GM18498 (cell line): Measurements from ENCODE around the gene RACGAP1.
"Not testable (repeated sequence)": the region's sequence is repeated elsewhere in the genome, so short reads cannot be mapped to it uniquely, and the experiment has no call there.

Experiments
- ATAC-seq: cut with Tn5 transposase; IDR thresholded peaks from one replicate; pipeline ENCODE4 v1.9.1; 2021; ENCODE audit warnings: mild to moderate bottlenecking, moderate library complexity; ENCODE audit not compliant: unreplicated experiment

The RACGAP1 gene

DNA sequence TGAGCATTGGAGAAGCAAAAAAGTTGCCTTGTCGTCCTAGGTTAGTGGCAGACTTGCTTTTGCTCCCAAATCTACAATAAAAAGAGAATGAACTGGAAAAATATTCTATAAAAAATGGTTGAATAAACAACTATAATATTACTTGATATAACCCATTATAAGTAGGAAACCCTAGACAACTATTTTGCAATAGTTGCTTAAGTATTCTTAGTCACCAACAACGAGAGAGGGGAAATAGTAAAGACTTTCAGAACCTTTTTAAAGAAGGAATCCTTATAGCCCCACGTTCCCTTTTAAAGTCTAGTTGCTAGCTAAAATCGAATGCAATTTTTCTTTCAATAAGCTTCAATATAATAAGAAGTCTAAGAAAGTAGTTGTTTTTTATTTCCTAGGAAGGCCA lies 35.0 kb downstream of the RACGAP1 start:
- ATAC-seq, result no peak

- ATAC-seq, result not testable (repeated sequence)
Observed at GRCh38 chr12:49989400-49989799, 35.9 kb downstream of the RACGAP1 start.

DNA sequence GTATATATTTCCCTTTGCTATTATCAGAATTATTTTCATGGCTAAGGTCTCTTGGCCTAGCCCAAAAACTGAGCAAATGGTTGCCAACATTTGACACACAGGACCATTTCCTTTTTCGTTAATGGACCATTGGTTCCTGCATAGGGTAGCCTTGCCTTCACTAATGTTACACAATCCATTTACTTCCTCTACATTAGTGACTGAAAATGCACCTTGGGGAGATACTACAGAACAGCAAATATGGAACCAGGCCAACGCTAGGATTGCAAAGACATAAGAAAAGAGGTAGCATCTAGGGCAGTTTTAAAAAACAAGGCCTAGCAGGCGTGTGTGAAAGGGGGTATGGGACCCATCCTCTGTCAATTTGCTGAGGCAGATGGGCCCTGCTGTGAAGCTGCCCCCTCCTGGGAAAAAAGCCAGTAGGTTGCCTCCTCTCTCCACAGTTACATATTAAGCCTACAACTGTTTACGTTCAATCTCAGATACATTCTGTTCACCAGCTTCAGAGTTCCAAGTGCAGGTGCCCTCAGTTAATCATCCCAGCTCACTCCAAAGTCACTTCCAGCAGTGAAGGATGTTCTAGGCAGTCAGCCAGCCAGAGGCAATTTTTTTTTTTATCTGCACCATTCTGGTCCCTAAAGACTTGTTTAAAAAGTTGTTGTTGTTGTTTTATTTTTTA lies 37.5 kb downstream of the RACGAP1 start:
- no peak for ATAC-seq

DNA sequence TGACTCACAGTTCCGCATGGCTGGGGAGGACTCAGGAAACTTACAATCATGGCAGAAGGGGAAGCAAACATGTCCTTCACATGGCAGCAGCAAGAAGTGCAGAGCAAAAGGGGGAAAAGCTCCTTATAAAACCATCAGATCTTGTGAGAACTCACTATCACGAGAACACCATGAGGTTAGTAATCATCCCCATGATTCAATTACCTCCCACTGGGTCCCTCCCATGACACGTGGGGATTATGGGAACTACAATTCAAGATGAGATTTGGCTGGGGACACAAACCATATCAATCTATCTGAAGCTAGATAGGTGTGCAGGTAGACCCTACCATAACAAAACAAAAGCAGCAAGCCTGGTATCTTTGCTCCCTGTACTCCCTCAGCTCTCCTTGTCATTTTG lies 38.8 kb downstream of the RACGAP1 start:
- not testable (repeated sequence) for ATAC-seq

- ATAC-seq, result no peak
Observed at GRCh38 chr12:49985981-49986380, 39.3 kb downstream of the RACGAP1 start.

DNA sequence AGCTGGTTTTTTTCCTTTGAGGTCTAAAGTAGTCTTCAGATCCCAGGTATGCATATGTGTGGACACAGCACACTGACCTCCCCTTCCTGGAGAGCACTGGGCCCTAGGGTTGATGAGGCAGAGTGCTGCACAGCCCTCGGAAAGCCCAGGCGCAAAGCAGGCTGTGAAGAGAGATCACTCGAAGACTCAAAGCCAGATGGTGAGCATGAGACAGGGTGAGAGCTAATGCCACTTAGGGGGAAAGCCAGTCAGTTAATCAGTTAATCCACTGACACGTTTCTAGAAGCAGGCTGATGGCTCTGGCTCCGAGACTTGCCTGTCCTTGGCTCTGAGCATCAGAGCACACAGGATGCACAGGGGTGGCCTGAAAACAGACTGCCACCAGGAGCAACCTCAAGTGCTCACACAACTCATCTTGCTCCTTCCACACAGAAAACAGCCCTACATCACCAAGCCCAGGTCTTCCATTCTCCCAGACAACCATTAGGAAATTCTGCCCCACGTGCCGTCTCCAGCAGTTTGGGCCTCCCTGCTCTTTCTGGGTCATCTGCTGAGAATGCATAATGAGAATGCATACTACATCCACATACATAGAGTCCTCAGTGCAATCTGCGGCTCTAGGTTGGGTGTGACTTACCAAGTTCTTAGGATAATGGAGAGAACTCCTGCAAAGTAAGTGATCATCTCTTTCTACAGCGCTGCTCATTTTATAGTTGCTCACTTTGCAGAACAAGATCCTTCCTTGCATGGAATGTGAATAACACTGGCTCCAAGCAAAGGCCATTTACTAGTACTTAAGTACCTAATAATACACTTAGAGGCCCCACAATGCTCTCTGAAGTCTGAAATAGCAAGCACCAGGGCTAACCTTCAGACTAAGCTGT lies 40.6 kb downstream of the RACGAP1 start:
- no peak for ATAC-seq

DNA sequence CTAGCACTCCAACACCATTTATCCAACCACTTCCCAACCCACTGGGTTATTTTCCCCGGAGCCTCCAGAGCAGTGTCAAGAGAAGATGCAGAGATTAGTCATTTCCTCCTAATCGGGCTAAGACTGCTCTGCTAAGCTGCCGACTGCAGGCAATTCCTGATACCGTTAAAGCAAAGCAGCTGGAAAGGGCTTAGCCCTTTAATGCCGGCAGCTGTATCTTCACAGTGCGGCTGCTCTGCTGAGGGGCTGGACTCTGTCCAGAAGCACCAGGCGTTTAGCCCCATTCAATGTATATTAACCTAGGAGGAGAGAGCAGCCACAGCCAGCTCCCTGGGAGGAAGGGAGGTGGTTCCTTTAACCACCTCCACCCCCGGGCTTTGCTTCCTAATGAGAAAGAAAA lies 41.4 kb downstream of the RACGAP1 start:
- ATAC-seq, result no peak

GRCh38 chr12:49982246-49983087 lies 42.8 kb downstream of the RACGAP1 start:
- no peak for ATAC-seq

DNA sequence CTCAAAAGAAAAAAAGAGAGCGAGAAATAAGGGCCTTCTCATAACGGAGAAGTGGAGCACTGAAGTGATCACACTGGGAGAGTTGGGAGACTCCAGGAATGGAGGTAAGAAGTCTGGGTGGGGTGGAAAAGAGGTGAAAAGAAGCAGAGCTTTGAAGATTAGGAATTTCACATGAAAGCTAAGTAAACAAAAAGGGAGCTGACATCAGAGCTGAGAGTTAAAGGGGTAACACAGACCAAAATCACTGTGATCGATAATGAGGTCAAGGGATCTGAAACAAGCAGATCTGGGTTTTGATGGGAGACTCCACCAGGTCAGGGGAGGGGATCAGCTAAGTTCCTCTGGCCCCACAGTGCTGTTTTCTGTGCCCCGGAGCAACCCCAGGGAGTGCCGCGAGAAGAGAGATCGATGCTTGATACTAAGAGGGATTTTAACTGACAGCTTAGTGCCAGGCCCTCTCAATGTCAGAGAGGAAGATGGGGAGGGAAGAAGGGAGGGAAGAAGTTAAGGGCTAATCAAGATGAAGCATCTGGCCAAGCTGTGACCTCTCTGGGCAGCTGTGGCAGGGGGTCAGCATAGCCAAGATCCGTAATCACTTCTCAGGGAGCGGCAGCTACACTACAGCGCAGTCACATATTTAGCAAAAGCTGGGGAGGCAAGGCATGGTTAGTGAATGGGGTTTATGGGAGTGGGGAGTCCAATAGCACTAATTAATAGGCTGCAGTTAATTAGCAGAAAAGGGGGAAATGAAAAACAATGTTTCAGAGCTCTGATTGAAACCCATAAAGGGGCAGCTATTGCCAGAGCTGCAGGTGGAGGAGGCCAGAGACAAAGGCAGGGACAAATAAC lies 44.6 kb downstream of the RACGAP1 start:
- no peak for ATAC-seq

GRCh38 chr12:49979791-49980190 lies 45.5 kb downstream of the RACGAP1 start:
- ATAC-seq, result no peak

- ATAC-seq, result no peak
Observed at GRCh38 chr12:49979016-49979586, 46.2 kb downstream of the RACGAP1 start.

DNA sequence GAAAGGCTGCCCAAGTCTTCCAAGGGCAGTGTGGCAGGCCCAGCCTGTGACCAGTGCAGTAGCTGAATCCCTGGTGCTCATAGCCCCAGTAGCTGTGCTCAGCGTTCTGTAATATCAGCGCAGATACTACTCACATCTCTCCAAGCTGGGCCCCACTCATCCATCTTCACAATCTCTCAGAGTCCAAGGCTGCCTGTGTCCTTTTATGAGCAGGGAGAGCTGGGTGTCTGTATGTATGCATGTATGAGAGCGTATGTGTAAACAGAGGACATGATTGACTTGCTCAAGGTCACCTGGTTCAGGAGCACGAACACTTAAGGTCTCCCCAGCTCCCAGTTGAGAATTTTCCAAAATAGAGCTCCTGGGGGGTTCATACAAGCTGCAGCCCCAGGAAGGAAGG lies 47.2 kb downstream of the RACGAP1 start:
- ATAC-seq, result no peak

DNA sequence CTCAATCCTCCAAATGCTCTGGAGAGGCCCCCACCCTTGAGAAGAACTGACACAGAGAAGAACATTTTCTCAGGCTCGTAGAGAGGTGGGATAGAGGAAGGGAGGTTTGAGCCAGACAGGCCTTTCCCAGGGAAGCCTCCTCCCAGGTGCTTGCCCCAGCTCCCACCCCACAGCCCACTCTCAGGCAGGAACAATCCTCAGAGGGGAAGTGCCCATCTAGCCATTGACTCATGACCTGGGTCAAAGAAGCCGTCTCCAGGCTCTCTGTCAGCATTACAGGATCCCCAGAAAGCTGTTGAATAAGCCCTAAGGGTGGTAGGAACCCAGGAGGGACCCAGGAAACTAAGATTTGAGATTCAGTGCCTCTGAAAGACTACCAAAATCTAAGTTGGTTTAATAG lies 48.7 kb downstream of the RACGAP1 start:
- ATAC-seq, result no peak

GRCh38 chr12:49975318-49975761 lies 50.0 kb downstream of the RACGAP1 start:
- no peak for ATAC-seq

DNA sequence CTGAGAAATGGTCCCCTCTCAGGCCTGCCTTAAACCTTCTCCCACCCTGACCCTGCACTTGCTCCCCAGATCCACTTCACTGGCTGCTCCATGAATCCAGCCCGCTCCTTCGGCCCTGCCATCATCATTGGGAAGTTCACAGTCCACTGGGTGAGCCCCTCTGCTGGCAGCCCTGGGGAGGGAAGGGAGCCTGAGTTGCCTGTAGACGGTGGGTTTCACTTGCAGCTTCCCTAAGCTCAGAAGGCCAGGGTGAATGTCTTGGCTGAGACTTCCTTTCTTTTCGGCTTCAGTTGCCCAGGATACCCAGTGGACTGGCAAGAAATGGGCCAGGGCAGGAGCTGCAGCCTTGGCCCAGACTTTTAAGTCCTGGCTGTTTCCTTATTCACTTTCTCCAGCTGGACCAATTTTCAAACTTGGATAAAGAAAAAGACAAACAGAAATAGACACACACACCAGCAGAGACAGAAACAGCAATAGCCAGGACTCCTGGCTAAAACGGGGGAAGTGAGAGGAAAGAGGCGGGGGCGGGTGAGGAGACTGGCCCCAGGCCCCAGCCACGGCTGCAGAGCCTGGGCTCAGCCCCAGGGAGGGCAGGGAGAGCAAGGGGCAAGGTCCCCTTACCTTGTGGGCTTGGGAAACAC lies 50.5 kb downstream of the RACGAP1 start:
- ATAC-seq, result no peak

DNA sequence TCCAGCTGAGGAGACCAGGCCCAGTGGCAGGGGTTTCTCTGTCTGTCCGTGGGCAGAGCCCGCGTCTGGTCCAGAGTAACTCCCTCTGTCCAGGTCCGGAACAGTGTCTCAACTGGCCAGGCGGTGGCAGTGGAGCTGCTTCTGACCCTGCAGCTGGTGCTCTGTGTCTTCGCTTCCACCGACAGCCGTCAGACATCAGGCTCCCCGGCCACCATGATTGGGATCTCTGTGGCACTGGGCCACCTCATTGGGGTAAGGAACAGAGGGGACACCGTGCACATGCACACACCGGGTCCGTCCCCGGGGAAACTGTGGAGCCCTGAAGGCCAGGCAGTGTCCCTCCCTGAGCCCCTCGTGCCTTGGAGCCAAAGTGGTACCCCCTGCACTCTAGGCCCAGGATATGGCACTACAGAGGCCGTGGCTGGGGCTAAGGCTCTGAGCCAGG lies 51.0 kb downstream of the RACGAP1 start:
- no peak for ATAC-seq

- ATAC-seq, result no peak
Observed at GRCh38 chr12:49973361-49973830, 51.9 kb downstream of the RACGAP1 start.

DNA sequence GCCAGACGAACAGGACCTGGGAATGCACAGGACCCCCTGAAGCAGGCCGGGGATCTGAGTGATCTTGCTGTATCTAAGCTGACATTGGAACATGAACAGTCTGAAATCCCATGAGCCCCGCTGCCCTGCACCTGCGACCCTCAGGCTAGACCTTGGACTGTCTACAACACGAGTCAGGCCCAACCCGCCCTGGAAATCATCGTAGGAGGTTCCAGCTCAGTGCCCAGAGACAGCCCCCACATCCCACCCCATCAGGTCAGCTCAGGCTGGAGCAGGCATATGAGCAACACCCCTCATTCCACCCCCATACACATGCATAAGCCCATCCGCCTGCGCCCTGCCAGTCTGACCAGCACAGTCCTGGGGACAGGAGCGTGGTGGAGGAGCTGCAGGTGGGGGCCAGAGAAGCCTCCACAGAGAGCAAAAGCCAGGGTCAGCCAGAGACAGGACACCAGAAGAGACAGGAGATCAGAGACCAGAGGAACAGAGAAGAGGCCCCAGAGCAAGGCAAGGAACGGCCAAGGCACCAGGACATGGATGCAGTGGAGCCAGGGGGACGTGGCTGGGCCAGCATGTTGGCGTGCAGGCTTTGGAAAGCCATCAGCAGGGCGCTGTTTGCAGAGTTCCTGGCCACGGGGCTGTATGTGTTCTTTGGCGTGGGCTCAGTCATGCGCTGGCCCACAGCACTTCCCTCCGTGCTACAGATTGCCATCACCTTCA lies 52.5 kb downstream of the RACGAP1 start, which contains the start of gene AQP6:
TSS of gene AQP6 (plus strand) at position 307 of the 720 bp plus-strand sequence. CDS start at position 534, 227 bp downstream.
- ATAC-seq, result no peak

DNA sequence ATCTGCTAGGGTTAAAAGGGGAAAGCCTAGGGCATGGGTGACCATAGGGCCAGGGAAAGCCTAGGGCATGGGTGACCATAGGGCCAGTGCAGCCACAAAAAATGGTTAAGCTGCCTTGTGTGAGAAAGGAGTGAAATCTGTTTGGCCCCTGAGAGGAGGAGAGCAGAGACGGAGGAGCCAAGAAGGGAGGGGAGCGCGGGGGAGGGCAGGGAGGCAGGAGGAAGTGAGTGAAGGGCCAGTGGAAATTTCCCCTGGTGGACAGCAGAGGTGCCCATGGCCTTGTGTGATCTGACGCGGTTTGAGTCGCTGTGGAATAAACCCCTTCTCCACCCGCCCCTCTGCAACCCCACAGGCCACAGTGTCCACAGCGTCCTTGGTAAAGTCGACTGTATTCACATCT lies 53.2 kb downstream of the RACGAP1 start:
- ATAC-seq, result no peak
